ENCODE measurements around the gene ZNF580.
A peak's percentile ranks its signal among the peaks of the same experiment; 100 is the strongest.

The ZNF580 gene, protein sequence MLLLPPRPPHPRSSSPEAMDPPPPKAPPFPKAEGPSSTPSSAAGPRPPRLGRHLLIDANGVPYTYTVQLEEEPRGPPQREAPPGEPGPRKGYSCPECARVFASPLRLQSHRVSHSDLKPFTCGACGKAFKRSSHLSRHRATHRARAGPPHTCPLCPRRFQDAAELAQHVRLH

DNA sequence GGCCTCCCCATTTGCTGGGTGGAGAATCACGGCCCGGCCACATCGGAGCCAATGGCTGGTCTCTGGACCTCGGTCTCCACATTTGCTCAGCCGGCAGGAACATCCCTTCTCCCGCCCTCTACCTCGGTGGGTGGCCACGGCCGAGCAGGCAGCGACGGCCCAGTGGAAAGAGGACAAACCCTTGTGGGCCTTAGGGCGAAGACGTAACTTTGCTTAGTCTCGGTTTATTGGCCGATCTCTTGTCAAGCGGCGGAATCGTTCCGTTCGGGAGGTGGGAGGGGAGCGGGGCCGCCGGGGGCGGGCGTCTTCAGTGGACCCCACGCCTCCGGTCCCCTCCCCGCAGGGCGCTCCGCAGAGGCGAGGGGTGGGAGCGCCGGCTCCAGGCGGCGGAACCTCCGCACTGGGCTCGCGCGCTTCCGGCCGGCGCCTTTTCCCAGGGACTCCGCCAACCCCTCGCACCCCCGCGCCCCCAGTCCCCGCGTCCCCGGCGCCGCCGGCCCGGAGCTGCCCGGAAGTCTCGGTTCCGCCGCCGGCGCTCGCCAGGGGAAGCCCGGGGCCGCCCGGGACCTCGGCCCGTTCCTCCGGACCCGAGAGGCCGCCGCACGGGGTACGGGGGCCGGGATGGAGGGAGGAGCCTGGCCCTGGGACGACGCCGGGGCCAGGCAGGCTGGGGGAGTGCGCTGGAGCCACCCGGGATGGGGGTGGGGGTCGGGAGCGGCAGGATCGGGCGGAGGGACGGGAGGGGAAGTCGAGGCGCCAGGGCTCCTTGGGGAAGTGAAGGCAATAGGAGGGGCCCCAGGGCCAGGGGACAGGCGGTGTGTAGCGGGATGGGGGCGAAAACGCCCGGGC lies at the start of gene ZNF580:
TSS of gene ZNF580 (plus strand) at position 426 of the 849 bp plus-strand sequence. CDS start 1,507 bp downstream, outside the sequence.
- DNase-seq = no peak

DNA sequence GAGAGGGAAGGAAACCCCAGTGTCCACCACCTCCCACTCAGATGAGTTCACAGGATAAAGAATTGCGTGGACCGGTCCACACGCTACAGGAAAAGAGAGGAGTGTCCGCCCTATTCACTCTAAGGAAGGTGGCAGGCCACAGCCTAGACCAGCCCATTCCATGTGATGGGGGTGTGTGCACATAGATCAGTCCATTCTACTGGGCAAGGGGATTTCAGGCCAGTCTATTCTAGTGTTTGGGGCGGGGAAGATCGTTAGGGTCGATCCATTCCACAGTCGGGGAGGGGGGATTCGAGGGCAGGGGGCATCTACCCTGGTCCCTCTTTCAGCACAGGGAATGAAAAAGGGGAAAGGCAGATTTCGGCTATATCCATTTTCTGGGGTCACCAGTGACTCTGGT lies 49.2 kb upstream of the ZNF580 start:
- no peak for DNase-seq

DNA sequence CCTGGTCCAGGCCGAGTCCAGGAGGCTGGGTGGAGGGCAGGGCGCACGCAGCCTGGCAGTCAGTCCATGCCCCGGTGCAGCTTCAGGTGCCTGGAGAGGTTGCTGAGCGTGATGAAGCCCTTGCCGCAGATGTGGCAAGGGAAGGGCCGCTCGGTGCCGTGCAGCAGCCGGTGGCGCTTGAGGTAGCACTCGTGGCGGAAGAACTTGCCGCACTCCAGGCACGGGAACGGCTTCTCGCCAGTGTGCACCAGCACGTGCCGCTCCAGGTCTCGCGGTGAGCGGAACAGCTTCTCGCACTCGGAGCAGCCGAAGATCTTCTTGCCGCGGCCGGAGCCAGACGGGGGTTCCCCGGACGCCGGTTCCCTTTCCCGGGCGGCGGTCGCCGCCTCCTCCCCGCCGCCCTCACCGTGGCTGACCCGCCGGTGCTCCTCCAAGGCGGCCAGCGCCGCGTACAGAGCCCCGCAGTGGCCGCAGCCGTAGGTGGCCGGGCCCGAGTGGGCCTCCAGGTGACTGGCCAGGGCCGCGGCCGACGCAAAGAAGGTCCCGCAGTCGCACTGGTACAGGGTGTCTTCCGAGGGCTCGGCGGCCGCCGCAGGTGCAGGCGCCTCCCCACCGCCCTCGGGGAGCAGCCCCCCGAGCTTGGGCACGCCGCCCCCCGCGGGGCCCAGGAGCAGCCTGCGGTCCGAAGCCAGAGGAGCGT lies 48.3 kb upstream of the ZNF580 start:
- DNase-seq = no peak

DNA sequence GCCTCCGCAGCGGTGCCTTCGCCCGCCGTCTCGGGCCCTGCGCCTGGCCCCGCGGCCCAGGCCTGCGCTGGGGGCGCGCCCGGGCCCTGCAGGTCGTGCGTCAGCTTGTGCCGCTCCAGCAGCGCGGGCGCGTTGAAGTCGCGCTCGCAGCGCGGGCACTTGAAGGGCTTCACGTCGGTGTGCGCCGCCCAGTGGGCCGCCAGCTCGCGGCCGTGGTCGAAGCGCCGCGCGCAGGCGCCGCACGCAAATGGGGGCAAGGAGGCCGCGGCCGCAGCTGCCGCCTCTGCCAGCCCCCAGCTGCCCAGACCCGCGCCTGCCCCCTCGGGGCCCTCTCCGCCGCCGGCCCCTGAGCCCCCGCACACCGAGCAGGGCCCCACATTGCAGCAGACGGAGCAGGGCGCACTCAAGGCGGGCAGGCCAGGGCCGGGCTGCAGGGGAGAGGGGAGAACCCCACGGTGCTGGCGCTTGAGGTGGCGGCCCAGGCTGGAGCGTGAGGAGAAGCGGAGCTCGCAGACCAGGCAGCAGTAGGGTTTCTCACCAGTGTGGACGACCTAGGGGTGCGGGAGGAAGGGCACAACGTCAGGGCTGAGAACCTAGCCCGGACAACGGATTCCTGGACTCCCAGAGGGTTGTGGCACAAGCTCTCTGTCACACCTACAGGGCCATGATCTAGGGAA lies 47.6 kb upstream of the ZNF580 start:
- DNase-seq = no peak

DNA sequence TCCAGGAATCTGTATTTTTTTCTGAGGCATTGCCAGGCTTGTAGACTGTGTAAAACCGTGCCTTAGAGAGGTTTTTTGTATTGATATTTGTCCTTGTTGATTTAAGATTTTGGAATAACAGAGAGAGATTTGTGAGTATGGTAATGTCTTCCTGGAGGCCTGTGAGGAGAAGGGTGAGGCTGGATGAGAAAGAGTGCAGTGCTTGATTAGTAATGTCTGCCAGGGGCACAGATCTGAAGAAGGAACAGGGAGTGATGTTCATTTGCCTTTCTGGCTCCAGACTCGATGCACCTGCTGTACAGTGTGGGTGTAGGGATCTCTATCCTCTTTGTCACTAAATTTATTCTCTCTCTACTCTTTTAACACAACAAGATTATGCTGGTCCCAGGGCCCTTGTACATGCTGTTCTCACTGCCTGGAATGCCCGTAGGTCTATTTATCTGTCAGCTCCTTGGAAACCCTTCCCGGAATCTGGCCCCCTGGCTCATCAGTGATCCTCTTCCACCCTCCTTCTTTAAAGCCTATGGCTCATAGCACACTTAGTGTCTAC lies 45.7 kb upstream of the ZNF580 start:
- no peak for DNase-seq

DNA sequence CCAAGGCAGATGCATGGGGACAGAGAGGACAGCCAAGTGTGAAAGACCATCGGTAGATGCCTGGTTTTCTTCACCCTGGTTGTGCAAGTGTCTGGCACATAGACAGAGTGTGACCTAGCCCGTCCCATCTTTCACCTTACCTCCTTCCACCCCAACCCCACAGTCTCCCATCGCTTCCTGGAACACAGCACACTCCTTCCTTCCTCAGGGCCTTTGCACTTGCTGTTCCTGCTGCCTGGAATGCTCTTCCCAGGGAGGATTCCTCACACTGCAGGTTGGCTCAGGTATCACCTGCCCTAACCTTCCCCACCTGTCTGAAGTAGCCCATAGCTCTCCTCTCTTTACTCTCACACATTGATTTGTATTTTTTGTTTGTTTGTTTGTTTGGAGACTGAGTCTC lies 44.5 kb upstream of the ZNF580 start:
- no peak for DNase-seq

DNA sequence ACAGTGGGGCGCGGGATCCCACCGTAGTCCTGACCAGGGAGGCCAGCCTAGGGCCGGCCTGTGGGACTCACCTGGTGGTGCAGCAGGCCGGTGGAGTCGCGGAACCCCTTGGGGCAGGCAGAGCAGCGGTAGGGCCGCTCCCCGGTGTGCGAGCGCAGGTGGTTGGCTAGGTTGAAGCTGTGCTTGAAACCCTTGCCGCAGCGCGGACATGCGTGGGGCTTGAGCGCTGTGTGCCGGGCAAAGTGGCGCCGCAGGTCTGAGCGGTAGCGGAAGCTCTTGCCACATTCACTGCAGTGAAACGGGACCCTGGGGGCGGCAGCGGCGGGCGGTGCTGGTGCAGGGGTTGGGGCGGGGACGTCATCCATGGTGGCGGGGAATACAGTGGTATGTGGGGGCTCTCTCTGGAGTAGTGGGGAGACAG lies 43.3 kb upstream of the ZNF580 start:
- no peak for DNase-seq

DNA sequence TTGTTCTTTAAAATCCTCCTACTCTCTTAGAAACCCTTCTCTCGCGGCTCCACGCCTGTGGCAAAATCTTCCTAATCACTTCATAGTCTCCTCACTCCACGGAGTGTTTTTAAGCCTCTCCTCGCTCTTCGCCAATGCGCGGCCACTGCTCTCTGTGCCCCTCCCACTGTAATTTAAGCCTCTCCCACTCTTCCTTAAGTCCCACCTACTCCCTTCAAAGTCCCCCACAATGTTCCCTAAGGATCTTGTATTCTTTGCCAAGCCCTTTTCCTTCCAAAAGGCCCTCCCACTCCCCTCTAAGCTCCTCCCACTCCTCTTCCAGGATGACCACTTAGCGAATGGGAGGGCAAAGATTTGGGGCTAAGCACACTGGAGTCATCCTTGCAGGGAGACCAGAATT lies 42.8 kb upstream of the ZNF580 start:
- DNase-seq = no peak

DNA sequence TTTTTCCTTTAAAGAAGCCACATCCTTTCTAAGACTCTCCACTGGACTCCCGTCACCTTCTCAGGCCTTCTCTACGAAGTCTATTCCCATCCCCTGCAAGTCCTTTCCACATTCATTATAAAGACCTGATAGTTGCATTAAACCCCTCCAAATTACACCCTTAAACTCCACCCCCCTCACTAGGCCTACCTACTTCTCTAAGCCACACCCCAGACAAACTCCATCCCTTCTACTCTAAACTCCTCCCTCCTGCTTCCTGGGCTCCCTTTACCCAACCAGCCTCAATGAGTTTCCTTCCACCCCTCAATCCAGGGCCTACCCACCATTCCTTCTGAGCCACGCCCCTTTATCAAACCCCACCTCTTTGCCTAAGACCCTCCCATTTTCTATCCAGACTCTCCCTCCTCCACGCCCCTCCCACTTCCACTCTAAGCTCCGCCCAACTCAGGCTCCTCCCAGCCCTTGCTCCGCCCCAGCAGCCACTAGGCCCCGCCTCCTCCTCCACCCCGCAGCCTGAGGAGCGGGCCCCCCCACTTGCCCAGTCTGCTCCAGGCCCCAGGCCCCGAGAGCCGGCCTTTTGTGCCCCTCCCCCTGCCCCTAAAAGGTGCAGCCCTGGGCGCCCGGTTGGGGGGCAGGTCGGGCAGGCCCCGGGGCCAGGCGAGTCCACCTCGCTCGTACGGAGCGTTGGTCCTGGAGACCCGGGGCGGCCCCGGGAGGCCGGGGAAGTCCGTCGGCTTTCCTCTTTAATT lies 41.9 kb upstream of the ZNF580 start:
- DNase-seq = peak; percentile 79

DNA sequence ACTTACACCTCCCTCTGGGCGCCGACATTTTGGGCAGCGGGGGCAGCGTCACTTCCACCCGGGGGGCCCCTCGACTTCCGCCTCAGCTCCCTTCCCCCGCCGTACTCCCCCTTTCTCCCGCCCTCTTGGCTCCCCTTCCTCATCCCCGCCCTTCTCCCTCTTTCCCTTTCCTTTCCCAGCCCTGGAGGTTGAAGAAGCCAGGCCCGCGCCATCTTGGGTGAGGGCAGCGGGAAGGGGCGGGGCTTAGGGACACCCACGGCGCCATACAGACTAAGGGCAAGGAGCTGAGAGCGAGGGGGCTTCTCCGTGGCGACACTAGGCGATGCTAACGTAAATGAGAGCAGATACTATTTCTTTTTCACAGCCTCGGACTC lies 41.3 kb upstream of the ZNF580 start, which contains the start of gene FIZ1:
TSS of gene FIZ1 (minus strand) at position 50 of the 374 bp plus-strand sequence. CDS start 1,652 bp downstream, outside the sequence.
- DNase-seq = peak; percentile 81

DNA sequence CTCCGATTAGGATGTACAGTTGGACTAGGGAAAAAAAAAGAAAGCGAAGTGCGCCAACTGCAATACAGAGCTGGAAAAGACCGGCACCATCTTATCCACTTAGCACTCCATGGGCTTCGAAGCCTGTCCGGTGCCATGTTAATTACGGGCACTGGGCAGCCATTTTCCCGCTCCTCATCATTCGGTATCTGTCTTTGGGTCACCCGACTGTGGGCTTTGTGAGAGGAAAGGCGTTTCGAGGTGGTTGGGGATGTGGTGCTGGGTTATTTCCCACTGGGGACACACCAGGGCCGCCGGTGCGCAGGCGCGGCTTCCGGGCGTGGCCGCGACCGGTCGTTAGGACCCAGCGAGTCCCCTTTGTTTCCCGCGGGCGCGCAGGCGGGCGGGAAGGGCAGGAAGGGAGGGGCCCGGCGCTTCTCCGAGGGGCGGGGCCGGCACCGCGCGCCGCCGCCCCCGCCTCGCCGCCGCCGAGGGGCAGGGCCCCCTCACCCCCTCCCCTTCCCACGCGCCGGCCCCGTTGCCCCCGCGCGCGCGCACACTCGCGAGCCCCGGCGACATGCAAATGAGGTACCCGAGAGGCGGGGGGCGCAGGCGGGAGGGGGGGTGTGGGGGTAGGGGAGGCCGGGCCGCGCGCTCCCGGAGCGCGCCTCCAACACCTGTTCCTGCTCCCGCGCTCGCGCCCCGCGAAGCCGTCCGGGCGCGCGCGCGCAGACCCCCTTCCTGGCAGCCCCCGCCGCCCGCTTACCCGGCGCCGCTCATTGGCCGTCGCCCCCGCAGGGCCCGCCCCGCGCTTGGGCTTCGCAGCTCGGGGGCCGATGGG lies 40.8 kb upstream of the ZNF580 start, which contains the start of gene ZNF524:
TSS of gene ZNF524 (plus strand) at position 447 of the 820 bp plus-strand sequence. CDS start 1,825 bp downstream, outside the sequence.
- no peak for DNase-seq

DNA sequence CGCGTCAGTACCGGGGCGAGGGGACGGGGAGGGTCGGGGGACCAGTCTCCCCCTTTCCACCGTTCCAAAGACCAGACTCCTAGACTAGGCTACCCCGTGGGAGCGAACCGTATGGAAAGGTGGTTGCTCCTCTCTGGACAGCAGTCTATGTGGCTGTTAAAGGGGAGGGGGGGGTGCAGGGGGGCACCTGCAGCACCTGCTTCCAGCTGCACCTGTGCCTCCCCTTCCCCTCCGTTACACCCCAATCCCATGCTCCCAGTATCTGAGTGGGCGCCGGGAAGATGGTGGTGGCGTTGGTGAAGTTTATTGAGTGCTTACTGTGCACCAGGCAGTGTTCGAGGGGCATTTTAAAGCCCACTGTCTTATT lies 40.2 kb upstream of the ZNF580 start:
- DNase-seq = no peak

DNA sequence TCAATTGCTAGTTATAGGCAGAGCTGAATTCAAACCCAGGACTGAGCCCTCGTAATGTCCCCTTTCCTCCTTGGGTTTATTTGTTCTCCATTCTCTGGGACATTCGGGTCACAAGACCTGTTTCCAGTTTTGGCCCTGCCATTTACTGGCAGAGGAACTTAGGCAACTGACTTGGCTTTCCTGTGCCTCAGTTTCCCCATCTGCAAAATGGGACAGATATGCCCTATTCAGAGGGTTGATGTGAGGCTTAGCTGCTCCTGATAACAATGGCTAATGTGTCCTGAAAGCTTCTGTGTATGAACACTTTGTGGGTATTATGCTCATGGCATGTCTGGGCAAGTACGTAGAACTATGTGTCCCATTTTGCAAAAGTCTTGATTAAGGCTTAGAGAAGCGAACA lies 39.7 kb upstream of the ZNF580 start:
- no peak for DNase-seq

DNA sequence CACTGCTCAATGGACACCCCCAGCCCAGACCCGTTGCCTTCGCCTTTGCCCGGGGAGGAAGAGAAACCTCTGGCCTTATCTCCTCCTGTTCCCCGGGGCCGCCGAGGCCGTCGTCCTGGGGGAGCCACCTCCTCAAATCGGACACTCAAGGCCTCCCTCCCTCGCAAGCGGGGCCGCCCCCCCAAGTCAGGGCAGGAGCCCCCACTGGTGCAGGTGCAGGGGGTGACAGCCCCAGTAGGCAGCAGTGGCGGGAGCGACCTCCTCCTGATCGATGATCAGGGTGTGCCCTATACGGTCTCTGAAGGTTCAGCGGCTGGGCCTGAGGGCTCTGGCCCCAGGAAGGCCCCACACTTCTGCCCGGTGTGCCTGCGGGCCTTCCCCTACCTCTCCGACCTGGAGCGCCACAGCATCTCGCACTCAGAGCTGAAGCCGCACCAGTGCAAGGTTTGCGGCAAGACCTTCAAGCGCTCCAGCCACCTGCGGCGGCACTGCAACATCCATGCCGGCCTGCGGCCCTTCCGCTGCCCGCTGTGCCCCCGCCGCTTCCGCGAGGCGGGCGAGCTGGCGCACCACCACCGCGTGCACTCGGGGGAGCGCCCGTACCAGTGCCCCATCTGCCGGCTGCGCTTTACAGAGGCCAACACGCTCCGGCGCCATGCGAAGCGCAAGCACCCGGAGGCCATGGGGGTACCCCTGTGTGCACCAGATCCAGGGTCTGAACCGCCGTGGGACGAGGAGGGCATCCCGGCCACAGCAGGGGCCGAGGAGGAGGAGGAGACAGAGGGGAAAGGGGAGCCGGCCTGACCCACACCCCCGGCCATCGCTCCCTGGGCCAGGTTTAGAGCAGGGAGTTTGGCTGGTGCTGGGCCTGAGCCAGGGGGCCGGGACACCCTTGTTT lies 38.4 kb upstream of the ZNF580 start:
- DNase-seq = no peak

DNA sequence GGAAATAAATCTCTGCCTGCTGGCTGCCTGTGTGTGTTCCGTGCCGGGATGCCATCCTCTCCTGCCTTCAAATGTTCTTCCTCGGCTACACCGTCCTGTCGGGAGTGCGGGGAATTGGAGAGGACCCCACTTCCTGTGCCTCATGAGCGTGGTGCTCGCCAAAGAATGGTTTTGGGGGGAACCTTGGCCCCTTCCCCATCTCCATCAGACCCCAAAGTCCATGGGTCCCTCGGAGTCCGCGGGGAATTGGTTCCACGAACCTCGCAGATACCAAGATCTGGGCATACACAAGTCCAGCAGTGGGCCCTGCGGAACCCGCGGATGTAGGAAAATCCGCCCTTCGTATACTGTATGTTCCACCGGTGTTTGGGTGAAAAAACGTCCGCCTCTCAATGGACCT lies 37.7 kb upstream of the ZNF580 start:
- no peak for DNase-seq

DNA sequence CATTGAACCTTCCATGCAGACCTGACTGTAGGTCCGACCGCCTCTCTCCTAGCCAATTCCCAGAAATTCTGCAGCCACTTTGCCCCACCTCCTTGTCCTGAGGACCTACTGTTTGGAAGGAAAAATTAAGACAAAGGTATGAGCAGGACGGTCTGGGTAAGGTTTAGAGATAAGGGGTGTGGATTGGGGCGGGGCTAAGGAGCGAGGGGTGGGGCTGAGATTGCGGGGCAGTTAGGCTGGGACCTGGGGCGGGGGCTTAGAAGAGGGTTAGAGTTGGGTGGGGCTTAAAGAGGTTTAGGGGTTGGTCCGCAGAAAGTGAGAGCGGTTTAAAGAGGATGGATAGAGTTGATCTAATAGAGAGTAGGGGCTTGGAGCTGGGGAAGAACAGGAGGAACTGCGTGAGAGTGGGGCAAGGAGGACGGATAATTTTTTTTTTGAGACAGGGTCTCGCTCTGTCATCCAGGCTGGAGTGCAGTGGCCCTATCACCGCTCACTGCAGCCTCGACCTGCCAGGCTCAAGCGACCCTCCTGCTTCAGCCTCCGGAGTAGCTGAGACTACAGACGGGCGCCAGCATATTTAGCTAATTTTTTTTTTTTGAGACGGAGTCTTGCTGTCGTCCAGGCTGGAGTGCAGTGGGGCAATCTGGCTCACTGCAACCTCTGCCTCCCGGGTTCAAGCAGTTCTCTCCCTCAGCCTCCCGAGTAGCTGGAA lies 37.1 kb upstream of the ZNF580 start:
- DNase-seq = no peak

DNA sequence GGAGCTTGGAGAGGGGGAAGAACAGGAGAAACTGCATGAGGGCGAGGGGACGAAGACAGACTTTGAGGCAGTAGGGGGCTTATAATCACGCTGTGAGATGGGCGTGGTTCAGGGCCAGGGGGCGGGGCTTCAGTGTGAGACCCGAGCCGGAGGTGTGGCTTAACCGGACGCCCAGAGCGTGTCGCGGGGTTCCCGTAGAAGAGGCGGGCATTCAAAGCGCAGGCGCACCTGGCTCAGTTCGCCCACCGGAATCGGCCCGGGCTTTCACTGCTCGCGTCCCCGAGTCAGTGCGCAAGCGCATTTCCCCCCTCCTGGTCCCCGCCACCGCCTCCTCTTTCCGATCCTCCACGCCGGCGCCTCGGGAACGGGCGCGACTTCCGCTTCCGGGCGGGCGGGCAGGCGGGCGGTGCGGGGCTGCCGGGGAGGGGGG lies 35.6 kb upstream of the ZNF580 start:
- peak; percentile 77 for DNase-seq

DNA sequence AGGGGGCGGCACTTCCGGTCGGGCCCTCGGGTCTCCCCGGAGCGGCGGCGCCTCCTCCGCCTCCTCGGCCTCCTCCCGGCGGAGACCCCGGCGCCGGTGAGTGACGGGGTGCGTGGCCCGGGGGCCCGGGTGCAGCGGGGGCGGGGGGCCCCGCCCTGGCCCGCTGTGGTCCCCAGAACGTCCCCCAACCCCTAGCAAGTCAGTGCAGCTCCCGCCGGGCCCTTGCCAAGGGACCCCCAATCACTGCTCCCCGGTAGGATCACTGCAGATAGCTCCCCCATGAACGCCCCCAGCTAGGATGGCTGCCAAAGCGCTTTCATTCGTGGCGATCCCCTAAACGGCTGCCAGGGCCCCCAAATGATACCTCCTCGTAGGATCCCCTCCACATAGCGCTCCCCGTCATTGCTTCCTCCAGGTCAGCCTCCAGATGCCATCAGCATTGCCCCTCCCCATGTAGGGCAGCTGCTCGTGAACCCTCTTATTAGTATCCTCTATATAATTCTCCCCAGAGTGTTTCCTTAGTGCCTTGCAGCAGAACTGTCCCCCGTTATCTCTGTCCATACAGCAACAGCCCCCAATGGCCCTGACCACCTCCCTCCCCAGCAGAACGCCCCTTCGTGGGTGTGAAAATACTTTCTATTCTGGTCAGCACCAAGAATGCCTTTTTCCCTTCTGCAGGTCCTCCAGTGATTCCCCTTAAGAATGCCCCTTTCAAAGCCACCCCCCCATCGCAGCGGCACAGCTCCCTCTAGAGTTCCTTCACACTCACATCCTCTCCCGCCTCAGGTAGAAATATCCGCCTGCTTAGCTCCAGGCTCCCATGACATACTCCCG lies 34.9 kb upstream of the ZNF580 start, which contains the start of gene ZNF865:
TSS of gene ZNF865 (plus strand) at position 11 of the 834 bp plus-strand sequence. CDS start 7,972 bp downstream, outside the sequence.
- DNase-seq = no peak
